ENCODE data around the gene KATNB1.

- TF ChIP-seq CTCF (IDR thresholded peaks at IDR 0.05): no peak
- TF ChIP-seq POLR2A (IDR thresholded peaks at IDR 0.05): no peak
Observed at GRCh38 chr16:57773655-57774295, 38.2 kb downstream of the KATNB1 start.
